Heart left ventricle (tissue), 16 donors: ENCODE results near the gene LBHD1. TPM values are rescaled to one million over a fixed set of nuclear protein-coding genes. Genes with fewer than 3 reads are reported as not detected.
"Not testable (repeated sequence)": the region's sequence is repeated elsewhere in the genome, so short reads cannot be mapped to it uniquely, and the experiment has no call there.

Experiments
- ATAC-seq, 4 donors: fragments of 200-7000 bp; cut with Tn5 transposase; one replicate each; pipeline ENCODE4 v1.9.1; 2020 to 2022; ENCODE audit warnings: moderate library complexity in 4 of 4, mild to moderate bottlenecking in 3 of 4, moderate number of reproducible peaks in 1 of 4
- DNase-seq, 5 donors: peaks; one replicate each; pipeline ENCODE4 v3.0.0-alpha.2; 2020
- H3K27ac ChIP-seq, 12 donors: fragments of 200-600 bp; sonication (generic) in 4 of 12; one replicate each; pipeline versions ENCODE4 v1.5.0 to v1.8.0; 2016 to 2022; ENCODE audit warnings: mild to moderate bottlenecking in 2 of 12
- H3K27me3 ChIP-seq, 9 donors: fragments of 200-600 bp; sonication (generic) in 2 of 9; one replicate each; pipeline versions ENCODE4 v1.5.1 to v1.8.0; 2016 to 2022; ENCODE audit warnings: mild to moderate bottlenecking in 3 of 9
- H3K36me3 ChIP-seq, 9 donors: fragments of 200-600 bp; sonication (generic) in 2 of 9; one replicate each; pipeline versions ENCODE4 v1.5.0 to v1.8.0; 2018 to 2022; ENCODE audit warnings: mild to moderate bottlenecking in 2 of 9
- H3K4me1 ChIP-seq, 12 donors: fragments of 200-600 bp; sonication (generic) in 4 of 12; one replicate each; pipeline versions ENCODE4 v1.5.0 to v1.8.0; 2016 to 2022; ENCODE audit warnings: mild to moderate bottlenecking in 3 of 12
- H3K4me3 ChIP-seq, 12 donors: fragments of 200-600 bp; sonication (generic) in 4 of 12; one replicate each; pipeline versions ENCODE4 v1.5.0 to v1.8.0; 2017 to 2022; ENCODE audit warnings: mild to moderate bottlenecking in 9 of 12, moderate library complexity in 4 of 12
- H3K9me3 ChIP-seq, 12 donors: fragments of 200-600 bp; sonication (generic) in 4 of 12; one replicate each; pipeline versions ENCODE4 v1.5.0 to v1.8.0; 2016 to 2022; ENCODE audit warnings: mild to moderate bottlenecking in 1 of 12
- POLR2A ChIP-seq, 2 donors: fragments of 450-650 bp; IDR thresholded peaks; one replicate each; pipeline ENCODE4 v1.6.1; 2017; ENCODE audit warnings: antibody characterized with exemption in 2 of 2, mild to moderate bottlenecking in 2 of 2, moderate library complexity in 2 of 2
- WGBS, 4 donors: extraction: QIAGEN DNeasy Blood & Tissue Kit in 2 of 4; methylation state at CpG; one replicate each; pipeline versions ENCODE4 v1.1.5 to v1.1.7; 2013 to 2018; 5-methylcytosine and 5-hydroxymethylcytosine counted together
- intact Hi-C, 10 donors: fragments of 100-400 bp; cut with DNase I; formaldehyde crosslinking; loops; one replicate each; pipeline versions ENCODE4 v1.11.1 to v1.14.2; 2022
- polyA plus RNA-seq, 2 donors: library from polyadenylated mRNA; stranded (reverse); fragments of 200-250 nt; gene quantifications; one replicate each; pipeline ENCODE4 v1.2.3, GENCODE V29; 2013
- total RNA-seq, 9 donors: library from RNA; depleted of rRNA in 2 of 9; stranded (reverse); fragments of >200 nt in 2 of 9; fragmentation: NEBNext Ultra II Directional in 3 of 9; extraction: Animal tissue kit (Norgen Biotek cat#: 25700) in 3 of 9; gene quantifications; one replicate each; pipeline versions ENCODE4 v1.1.0 to v1.2.4, GENCODE V29; 2016 to 2023
- TF ChIP-seq, protein P1 (sequence below), 12 donors: fragments of 200-600 bp; sonication (generic) in 4 of 12; IDR thresholded peaks; one replicate each; pipeline versions ENCODE4 v1.5.0 to v1.8.0; 2018 to 2022; ENCODE audit warnings: antibody characterized with exemption in 12 of 12, mild to moderate bottlenecking in 5 of 12
- donor health status: ischemic (EF 13 %, LVEDD 7.1; RV severe dilation, severe dysfunction).
- donor health status: healthy with polysubstance abuse.
- donor health status: DM: no; HTN: yes; CAD: no.
- donor health status: DM: no; HTN: no; CAD: no.
- donor health status: ischemic (EF 25% LVEDD 6.9; RV normal size, moderate dysfunction).
- donor health status: ischemic (EF 25% LVEDD 5.7; RV mildly dilated, moderate dysfunction).
- donor health status: healthy.
- donor health status: DM: yes; HTN: yes; CAD: no.
- donor health status: ischemic (EF 35%, LVEDD 5.7; RV mildly dilated, moderate dysfunction).
- donor health status: nonischemic (EF 11% LVEDD 7.7; RV severe dilation, severe dysfunction).
- donor health status: DM: yes; HTN: yes; CAD: no.
- donor health status: PGD.
- donor health status: ischemic (EF 29% LVEDD 5.4; RV normal size, mild dysfunction).
- donor health status: nonischemic (EF 23%, LVEDD 6.1; RV moderate dilation, normal function).

The LBHD1 gene
- total and polyA plus RNA-seq, 11 donors, result 1.4 to 6.3 (median 2.4) TPM

DNA sequence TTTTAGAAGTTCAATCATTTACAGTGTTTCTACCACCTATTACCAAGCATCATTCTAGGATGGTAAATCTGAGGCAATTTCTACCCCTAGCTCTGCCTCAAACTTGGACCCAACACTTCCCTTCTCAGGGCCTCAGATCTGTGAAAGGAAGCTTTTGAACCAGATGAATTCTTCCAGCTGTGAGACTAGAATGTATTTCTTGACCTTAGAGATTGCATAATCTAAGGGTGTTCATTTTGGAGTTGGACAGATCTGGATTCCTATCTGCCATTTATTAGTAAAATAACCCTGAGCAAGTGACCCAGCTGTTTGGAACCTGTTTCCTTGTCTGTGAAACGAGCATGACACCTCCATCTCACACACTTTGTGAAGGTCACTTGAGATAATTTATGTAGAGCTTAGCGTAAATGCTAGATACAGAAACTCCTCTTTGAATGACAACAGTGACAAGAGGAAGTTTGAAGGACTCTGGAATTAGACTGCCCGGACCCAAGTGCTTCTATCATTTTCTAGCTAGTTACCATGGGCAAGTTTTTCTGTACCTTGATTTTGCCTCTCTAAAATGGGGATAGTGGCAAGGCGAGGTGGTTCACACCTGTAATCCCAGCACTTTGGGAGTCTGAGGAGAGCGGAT is 15.2 kb downstream of the LBHD1 start:
- intact Hi-C loops, result no loop called here
- 41 to 62% (median 56%) methylated on average over 5 of the region's 5 CpGs for WGBS, 4 donors

GRCh38 chr11:62654297-62654696 is 17.8 kb downstream of the LBHD1 start:
- no peak for TF ChIP-seq POLR2A (IDR thresholded peaks at IDR 0.05)
- TF ChIP-seq, protein P1, sequence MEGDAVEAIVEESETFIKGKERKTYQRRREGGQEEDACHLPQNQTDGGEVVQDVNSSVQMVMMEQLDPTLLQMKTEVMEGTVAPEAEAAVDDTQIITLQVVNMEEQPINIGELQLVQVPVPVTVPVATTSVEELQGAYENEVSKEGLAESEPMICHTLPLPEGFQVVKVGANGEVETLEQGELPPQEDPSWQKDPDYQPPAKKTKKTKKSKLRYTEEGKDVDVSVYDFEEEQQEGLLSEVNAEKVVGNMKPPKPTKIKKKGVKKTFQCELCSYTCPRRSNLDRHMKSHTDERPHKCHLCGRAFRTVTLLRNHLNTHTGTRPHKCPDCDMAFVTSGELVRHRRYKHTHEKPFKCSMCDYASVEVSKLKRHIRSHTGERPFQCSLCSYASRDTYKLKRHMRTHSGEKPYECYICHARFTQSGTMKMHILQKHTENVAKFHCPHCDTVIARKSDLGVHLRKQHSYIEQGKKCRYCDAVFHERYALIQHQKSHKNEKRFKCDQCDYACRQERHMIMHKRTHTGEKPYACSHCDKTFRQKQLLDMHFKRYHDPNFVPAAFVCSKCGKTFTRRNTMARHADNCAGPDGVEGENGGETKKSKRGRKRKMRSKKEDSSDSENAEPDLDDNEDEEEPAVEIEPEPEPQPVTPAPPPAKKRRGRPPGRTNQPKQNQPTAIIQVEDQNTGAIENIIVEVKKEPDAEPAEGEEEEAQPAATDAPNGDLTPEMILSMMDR (IDR thresholded peaks at IDR 0.05), result no peak
- peaks cover 0 to 9% (median 5%) of the 10 kb centered on the region in 9 donors for H3K36me3 ChIP-seq
- no peaks in the 10 kb centered on the region for H3K27me3 ChIP-seq
- no peak overlapping the region for H3K4me3 ChIP-seq
- no peak for ATAC-seq
- no peak overlapping the region for H3K27ac ChIP-seq
- 89 to 91% (median 90%) methylated on average over 11 of the region's 11 CpGs for WGBS, 4 donors
- H3K4me1 ChIP-seq, result peaks cover 0 to 17% (median 13%) of the 10 kb centered on the region in 12 donors
- peak in 1 of 5 donors; percentile 35 for DNase-seq
- H3K9me3 ChIP-seq, result no peaks in the 10 kb centered on the region
- intact Hi-C loops, result no loop called here

More for the DNA sequence above, 15.2 kb downstream of the LBHD1 start:
- Histone ChIP-seq H3K4me3 (no peak overlapping the region), H3K27ac (no peak overlapping the region), H3K9me3 (no peaks in the 10 kb centered on the region), H3K4me1 (peaks cover 0 to 11% (median 8%) of the 10 kb centered on the region in 12 donors), H3K27me3 (no peaks in the 10 kb centered on the region), H3K36me3 (peaks cover 0 to 10% (median 1%) of the 10 kb centered on the region in 9 donors)
- ATAC-seq (no peak), DNase-seq (no peak)
- TF ChIP-seq, protein P1 (IDR thresholded peaks at IDR 0.05), result no peak
- TF ChIP-seq POLR2A (IDR thresholded peaks at IDR 0.05), result no peak

DNA sequence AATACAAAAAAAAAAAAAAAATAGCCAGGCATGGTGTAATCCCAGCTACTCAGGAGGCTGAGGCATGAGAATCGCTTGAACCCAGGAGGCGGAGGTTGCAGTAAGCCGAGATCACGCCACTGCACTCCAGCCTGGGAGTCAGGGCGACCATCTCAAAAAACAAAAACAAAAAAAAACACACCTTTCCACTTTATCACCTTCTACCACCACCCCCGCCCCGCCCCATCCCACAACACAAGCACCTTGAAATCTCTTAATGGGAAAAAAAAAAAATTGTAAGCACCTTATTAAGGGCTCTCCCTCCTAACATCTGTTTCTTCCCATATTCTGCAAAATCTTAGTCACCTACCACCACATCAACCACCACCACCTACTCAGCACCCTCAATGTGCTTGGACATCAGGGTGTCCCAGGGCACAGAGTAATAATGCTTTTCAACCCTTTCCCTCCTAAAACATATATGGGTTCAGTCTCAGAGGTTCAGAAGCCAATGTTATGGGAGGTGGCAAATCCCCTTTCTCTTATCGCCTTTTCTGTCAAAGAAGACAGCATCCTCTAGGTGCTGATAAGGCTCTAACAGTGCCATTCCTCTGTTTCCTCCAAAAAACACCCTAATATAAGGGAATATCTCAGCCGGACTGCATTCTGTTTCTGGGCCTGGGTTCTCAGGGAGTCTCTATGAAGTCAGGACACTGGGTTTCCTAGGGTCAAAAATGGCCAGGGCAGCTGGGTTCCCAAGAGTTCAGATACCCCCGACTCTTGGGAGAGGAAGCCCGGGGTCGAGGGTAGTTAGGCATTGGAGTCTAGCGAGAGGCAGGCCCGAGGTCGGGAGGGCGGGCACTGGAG is 19.7 kb downstream of the LBHD1 start:
- WGBS, 4 donors, result 37 to 40% (median 39%) methylated on average over 16 of the region's 16 CpGs
- TF ChIP-seq, protein P1 (IDR thresholded peaks at IDR 0.05), result no peak
- no peak for TF ChIP-seq POLR2A (IDR thresholded peaks at IDR 0.05)
- H3K9me3 ChIP-seq, result no peaks in the 10 kb centered on the region
- H3K36me3 ChIP-seq, result peaks cover 0 to 25% (median 21%) of the 10 kb centered on the region in 9 donors
- ATAC-seq (no peak), DNase-seq (peak in 1 of 5 donors; percentile 24)
- H3K4me3 ChIP-seq, result peak overlapping the region; percentile 73 to 97 (median 92)
- no peaks in the 10 kb centered on the region for H3K27me3 ChIP-seq
- H3K4me1 ChIP-seq, result peaks cover 0 to 20% (median 14%) of the 10 kb centered on the region in 12 donors
- H3K27ac ChIP-seq, result peak overlapping the region; percentile 63 to 96 (median 91)
- intact Hi-C loops, result no loop called here

DNA sequence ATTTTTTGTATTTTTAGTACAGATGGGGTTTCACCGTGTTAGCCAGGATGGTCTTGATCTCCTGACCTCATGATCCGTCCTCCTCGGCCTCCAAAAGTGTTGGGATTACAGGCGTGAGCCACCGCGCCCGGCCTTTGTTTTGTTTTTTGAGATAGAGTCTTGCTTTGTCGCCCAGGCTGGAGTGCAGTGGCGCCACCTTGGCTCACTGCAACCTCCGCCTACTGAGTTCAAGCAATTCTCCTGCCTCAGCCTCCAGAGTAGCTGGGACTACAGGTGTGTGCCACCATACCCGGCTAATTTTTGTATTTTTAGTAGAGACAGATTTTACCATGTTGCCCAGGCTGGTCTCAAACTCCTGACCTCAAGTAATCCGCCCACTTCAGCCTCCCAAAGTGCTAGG is 21.8 kb downstream of the LBHD1 start:
- Histone ChIP-seq H3K36me3 (peaks cover 0 to 27% (median 21%) of the 10 kb centered on the region in 9 donors), H3K4me1 (peaks cover 0 to 35% (median 27%) of the 10 kb centered on the region in 12 donors)
- intact Hi-C loops, H3K9me3 ChIP-seq, H3K27me3 ChIP-seq, H3K27ac ChIP-seq, H3K4me3 ChIP-seq, ATAC-seq: not testable (repeated sequence)
- WGBS, 4 donors, result 95 to 98% (median 97%) methylated on average over 12 of the region's 12 CpGs
- peak in 1 of 5 donors; percentile 34 for DNase-seq
